Body of pancreas (tissue), 4 donors: Measurements from ENCODE around the gene WEE1.

Experiments used
- CTCF ChIP-seq, 7 experiments: fragments of 450-650 bp in 4 of 7; fragments of 200-600 bp in 3 of 7; sonication (generic) in 3 of 7; IDR thresholded peaks; one replicate each; pipeline ENCODE4 v1.5.1; 2016 to 2019; ENCODE audit warnings: antibody characterized with exemption in 7 of 7
- POLR2A ChIP-seq, 3 donors: fragments of 450-650 bp; IDR thresholded peaks; one replicate each; pipeline ENCODE4 v1.6.1; 2016; ENCODE audit warnings: antibody characterized with exemption in 3 of 3, mild to moderate bottlenecking in 2 of 3

DNA sequence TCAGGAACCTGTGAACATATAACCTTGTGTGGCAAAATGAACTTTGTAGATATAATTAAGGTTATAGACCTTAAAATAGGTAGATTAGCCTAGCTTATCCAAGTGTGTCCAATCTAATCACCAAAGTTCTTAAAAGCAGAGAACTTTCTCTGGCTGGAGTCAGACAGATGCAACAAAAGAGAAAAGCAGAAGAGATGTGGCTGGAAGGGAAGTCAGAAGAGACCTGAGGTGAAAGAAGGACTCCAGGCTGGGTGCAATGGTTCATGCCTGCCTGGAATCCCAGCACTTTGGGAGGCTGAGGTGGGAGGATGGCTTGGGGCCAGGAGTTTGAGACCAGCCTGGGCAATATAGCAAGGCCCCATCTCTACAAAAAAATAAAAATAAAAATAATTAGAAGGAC, 51.0 kb downstream of the WEE1 start:
- TF ChIP-seq CTCF (IDR thresholded peaks at IDR 0.05) (no peak), POLR2A (IDR thresholded peaks at IDR 0.05) (no peak)
